GM12864 (cell line): ENCODE data around the gene ANGPTL8.

Source experiments
- DNase-seq: peaks from one replicate; pipeline ENCODE4 v3.0.0-alpha.2; 2011; ENCODE audit warnings: low read depth
- H3K4me3 ChIP-seq: 2 replicates; pipeline ENCODE4 v1.5.1; 2011; ENCODE audit warnings: mild to moderate bottlenecking, low read depth, low read length, control low read depth
- TF ChIP-seq, protein P1 (sequence below): IDR thresholded peaks from 2 replicates; pipeline ENCODE4 v1.5.1; 2011; ENCODE audit warnings: low read depth, mild to moderate bottlenecking, moderate library complexity, low read length, control low read depth, inconsistent platforms; ENCODE audit errors: missing control alignments

ANGPTL8 gene, protein sequence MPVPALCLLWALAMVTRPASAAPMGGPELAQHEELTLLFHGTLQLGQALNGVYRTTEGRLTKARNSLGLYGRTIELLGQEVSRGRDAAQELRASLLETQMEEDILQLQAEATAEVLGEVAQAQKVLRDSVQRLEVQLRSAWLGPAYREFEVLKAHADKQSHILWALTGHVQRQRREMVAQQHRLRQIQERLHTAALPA

DNA sequence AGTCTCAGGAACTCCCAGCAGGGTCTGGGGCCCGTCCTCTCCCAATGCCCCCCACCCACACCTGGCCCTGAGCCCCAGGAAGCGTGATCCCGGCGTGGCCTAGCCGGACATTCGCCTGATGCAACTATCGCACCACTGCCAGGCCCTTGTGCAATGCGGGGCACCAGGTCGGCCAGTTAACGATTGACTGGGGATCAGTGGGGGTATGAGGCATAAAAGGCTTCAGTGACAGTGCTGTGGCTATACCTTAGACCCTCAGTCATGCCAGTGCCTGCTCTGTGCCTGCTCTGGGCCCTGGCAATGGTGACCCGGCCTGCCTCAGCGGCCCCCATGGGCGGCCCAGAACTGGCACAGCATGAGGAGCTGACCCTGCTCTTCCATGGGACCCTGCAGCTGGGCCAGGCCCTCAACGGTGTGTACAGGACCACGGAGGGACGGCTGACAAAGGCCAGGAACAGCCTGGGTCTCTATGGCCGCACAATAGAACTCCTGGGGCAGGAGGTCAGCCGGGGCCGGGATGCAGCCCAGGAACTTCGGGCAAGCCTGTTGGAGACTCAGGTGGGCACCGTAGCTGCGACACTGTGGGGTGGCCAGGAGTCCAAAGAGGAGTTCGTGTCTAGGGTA, at the start of gene ANGPTL8:
TSS of gene ANGPTL8 (plus strand) at position 243 of the 624 bp plus-strand sequence. CDS start at position 262, 19 bp downstream.
- TF ChIP-seq, protein P1, sequence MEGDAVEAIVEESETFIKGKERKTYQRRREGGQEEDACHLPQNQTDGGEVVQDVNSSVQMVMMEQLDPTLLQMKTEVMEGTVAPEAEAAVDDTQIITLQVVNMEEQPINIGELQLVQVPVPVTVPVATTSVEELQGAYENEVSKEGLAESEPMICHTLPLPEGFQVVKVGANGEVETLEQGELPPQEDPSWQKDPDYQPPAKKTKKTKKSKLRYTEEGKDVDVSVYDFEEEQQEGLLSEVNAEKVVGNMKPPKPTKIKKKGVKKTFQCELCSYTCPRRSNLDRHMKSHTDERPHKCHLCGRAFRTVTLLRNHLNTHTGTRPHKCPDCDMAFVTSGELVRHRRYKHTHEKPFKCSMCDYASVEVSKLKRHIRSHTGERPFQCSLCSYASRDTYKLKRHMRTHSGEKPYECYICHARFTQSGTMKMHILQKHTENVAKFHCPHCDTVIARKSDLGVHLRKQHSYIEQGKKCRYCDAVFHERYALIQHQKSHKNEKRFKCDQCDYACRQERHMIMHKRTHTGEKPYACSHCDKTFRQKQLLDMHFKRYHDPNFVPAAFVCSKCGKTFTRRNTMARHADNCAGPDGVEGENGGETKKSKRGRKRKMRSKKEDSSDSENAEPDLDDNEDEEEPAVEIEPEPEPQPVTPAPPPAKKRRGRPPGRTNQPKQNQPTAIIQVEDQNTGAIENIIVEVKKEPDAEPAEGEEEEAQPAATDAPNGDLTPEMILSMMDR: no peak
- H3K4me3 ChIP-seq: no peak within 1 kb of the TSS
- DNase-seq: no peak

DNA sequence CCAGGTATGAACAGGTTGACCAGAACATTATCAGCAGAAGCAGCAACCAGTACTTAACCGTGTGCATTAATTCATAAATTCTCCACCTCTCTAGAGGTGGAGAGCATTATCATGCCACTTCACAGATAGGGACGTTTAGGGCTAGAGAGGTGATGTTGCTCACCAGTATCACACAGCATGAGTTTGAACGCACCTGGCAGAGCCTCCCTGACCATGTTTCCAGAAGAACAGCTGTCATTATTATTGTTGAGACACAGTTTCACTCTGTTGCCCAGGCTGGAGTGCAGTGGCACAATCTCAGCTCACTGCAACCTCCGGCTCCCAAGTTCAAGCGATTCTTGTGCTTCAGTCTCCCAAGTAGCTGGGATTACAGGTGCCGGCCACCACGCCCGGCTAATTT, 48.9 kb upstream of the ANGPTL8 start:
- H3K4me3 ChIP-seq: no peak overlapping the region
- DNase-seq: no peak
- TF ChIP-seq, protein P1: no peak

DNA sequence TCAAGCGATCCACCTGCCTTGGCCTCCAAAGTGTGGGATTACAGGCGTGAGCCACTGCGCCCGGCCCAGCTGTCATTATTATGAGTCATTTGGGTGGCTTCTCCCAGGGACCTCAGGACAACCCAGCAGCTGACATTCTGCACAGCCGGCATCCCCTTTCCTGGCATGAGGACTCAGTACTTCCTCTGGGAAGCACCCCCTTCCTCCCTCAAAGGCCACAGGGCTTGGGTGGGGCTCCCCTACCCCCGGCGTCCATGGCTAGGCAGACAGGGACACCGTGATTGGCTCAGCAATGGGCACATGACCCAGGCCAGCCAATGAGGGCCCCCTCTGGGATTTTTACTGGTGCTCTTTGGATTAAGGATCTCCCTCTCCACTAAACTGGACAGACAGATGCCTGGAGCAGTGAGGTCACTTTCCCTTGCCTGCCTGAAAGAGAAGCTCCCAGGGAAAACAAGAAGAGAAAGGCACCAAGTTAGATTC, 48.1 kb upstream of the ANGPTL8 start:
- DNase-seq: no peak
- TF ChIP-seq, protein P1: no peak
- H3K4me3 ChIP-seq: no peak overlapping the region

DNA sequence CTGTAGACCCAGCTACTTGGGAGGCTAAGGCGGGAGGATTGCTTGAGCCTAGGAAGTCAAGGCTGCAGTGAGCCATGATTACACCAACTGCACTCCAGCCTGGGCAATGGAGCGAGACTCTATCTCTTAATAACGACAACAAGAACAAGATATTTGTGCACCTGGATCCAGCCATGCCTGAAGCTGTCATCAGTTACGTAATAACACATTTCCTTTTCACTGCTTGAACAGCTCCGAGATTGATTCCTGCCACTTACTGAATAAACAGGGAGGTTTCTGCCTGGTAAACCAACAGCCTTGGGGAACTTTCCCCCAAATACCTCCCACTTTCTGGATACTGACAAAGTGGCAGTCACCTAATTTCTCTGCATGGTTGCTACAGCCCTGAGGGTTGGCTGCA, 47.5 kb upstream of the ANGPTL8 start:
- no peak overlapping the region for H3K4me3 ChIP-seq
- TF ChIP-seq, protein P1: no peak
- no peak for DNase-seq

DNA sequence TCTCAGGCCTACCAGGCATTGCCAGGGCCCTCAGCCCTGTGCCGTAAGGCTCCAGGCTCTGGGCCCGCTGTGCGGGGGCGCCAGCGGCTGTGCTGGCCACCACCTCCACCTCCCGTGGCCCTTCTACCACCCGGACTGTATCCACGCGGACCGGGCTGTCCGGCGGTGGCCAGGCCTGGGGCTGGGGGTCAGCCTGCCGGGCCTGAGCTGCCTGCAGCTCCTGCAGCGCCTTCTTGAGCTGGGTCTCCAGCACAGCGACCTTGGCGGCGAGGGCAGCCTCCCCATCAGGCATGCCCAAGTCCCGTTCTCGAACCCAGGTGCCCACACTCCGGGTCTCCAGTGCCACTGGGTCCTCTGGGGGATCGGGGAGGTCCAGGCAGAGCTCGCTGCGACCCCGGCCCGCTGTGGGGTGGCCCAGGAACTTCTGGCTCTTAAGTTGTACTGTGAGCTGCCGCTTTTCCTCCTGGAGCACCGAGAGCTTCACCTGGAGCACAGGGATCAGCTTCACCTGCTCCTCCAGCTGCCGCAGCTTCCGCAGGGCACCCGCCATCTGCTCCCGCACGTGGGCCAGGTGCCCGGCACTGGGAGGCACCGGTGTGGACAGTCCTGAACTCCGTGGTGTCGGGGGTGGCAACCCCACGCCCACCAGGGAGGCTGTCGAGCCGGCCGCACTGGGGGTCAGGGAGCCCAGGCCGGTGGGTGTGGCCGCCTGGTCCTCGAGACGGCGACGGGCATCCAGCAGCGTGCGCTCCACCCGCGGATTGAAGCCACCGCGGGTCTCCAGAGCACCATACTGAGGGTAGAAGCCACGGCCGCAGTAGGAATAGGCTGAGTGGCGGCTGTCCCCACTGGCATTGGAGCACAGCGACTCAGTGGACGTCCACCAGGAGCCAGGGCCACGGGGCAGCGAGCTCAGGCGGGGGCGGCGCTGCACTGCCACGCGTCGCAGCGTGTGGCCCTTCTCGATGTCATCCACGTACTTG, 46.2 kb upstream of the ANGPTL8 start:
- DNase-seq: no peak
- TF ChIP-seq, protein P1: no peak
- no peak overlapping the region for H3K4me3 ChIP-seq

DNA sequence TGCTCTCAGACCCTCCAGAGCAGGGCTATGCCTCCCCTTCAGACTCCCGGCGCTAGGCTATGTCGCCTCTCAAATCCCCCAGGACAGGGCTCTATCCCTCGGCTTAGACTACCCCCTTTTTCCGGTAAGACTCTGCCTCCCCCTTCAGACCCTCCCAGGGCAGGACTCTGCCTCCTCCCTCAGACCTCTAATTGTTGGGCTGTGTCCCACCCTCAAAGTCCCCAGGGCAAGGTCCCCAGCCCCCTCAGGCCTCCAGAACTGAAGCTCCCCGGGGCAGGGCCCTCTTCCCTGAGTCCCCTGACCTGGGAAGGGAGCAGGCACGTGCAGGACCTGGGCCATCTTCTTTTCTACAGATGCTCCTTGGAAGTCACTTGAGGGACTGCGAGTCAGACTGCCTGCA, 45.2 kb upstream of the ANGPTL8 start:
- no peak for DNase-seq
- TF ChIP-seq, protein P1: no peak
- H3K4me3 ChIP-seq: no peak overlapping the region
